OCI-LY1 (cell line): ENCODE results near the gene ROBO1.

Experiments used
- H2AFZ ChIP-seq: fragments of 200-600 bp; sonication (generic), shearing (Covaris generic); 2 replicates; pipeline ENCODE4 v1.6.0; 2014; ENCODE audit warnings: antibody characterized with exemption, mild to moderate bottlenecking, low read length
- H3F3A ChIP-seq: fragments of 200-600 bp; sonication (generic), shearing (Covaris generic); 2 replicates; pipeline ENCODE4 v1.6.0; 2014; ENCODE audit warnings: mild to moderate bottlenecking, antibody characterized with exemption, low read length, moderate library complexity; ENCODE audit not compliant: insufficient read depth
- H3K27ac ChIP-seq: fragments of 200-600 bp; sonication (generic); 2 replicates; pipeline ENCODE4 v1.5.1; 2014; ENCODE audit warnings: low read length, mixed run types, mild to moderate bottlenecking, low read depth; ENCODE audit not compliant: poor library complexity, severe bottlenecking
- H3K27me3 ChIP-seq: fragments of 200-600 bp; sonication (generic); 2 replicates; pipeline ENCODE4 v1.6.0; 2014; ENCODE audit warnings: antibody characterized with exemption, mild to moderate bottlenecking, low read length, moderate library complexity; ENCODE audit not compliant: insufficient read depth
- H3K36me3 ChIP-seq: fragments of 200-600 bp; sonication (generic); 2 replicates; pipeline ENCODE4 v1.6.1; 2014; ENCODE audit warnings: mild to moderate bottlenecking, antibody characterized with exemption, low read length, moderate library complexity, mixed read lengths; ENCODE audit not compliant: insufficient read depth
- H3K4me1 ChIP-seq: fragments of 200-600 bp; sonication (generic); 2 replicates; pipeline ENCODE4 v1.5.1; 2014; ENCODE audit warnings: mild to moderate bottlenecking, low read length, moderate library complexity; ENCODE audit not compliant: insufficient read depth, severe bottlenecking
- H3K4me2 ChIP-seq: fragments of 200-600 bp; sonication (generic), shearing (Covaris generic); 2 replicates; pipeline ENCODE4 v1.6.1; 2014; ENCODE audit warnings: low read length
- H3K4me3 ChIP-seq: fragments of 200-600 bp; sonication (generic); 2 replicates; pipeline ENCODE4 v1.5.1; 2014; ENCODE audit warnings: low read length, low read depth, mild to moderate bottlenecking, mixed read lengths; ENCODE audit not compliant: poor library complexity, severe bottlenecking
- H3K79me2 ChIP-seq: fragments of 200-600 bp; shearing (Covaris generic); 2 replicates; pipeline ENCODE4 v1.6.1; 2016; ENCODE audit warnings: mixed run types, low read length, mixed read lengths; ENCODE audit not compliant: insufficient read depth
- H3K9ac ChIP-seq: fragments of 200-600 bp; sonication (generic), shearing (Covaris generic); 2 replicates; pipeline ENCODE4 v1.6.1; 2014; ENCODE audit warnings: mild to moderate bottlenecking, low read length, mixed read lengths
- H3K9me2 ChIP-seq: fragments of 200-600 bp; sonication (generic), shearing (Covaris generic); 2 replicates; pipeline ENCODE4 v1.6.1; 2014; ENCODE audit warnings: low read depth, mild to moderate bottlenecking, low read length, mixed read lengths
- H3K9me3 ChIP-seq: fragments of 200-600 bp; shearing (Covaris generic); 2 replicates; pipeline ENCODE4 v1.6.1; 2014; ENCODE audit warnings: low read length, mixed read lengths
- H4K20me1 ChIP-seq: fragments of 200-600 bp; sonication (generic), shearing (Covaris generic); 2 replicates; pipeline ENCODE4 v1.6.0; 2016; ENCODE audit warnings: mild to moderate bottlenecking, low read length; ENCODE audit not compliant: insufficient read depth
- EZH2 ChIP-seq: fragments of 200-600 bp; sonication (generic), shearing (Covaris generic); IDR thresholded peaks from 2 replicates; pipeline ENCODE4 v1.8.0; 2017; ENCODE audit warnings: borderline replicate concordance, mixed run types, mild to moderate bottlenecking, antibody characterized with exemption, low read length, moderate library complexity, mixed read lengths
- TF ChIP-seq, protein P1 (sequence below): fragments of 200-600 bp; sonication (generic), shearing (Covaris generic); IDR thresholded peaks from 2 replicates; pipeline ENCODE4 v1.5.1; 2017; ENCODE audit warnings: mild to moderate bottlenecking, antibody characterized with exemption, low read length, moderate library complexity, mixed read lengths

The ROBO1 gene

DNA sequence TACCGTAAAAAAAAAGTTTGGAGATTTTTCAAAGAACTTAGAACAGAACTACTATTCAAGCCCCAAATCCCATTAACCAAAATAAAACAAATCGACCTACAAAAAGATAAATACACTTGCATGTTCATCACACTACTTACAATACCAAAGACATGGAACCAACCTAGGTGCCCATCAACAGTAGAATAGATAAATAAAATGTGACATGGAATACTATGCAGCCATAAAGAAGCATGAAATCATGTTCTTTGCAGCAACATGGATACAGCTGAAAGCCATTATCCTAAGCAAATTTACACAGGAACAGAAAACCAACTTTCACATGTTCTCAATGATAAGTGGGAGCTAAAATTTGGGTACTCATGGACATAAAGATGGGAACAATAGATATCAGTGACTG is 768.7 kb downstream of the ROBO1 start:
- no peak overlapping the region for H3K4me3 ChIP-seq
- H3K9me3 ChIP-seq: no peaks in the 10 kb centered on the region
- no peaks in the 10 kb centered on the region for H3F3A ChIP-seq
- no peak overlapping the region for H3K9ac ChIP-seq
- no peaks in the 10 kb centered on the region for H3K79me2 ChIP-seq
- H3K9me2 ChIP-seq: no peaks in the 10 kb centered on the region
- no peak overlapping the region for H3K4me2 ChIP-seq
- no peaks in the 10 kb centered on the region for H3K36me3 ChIP-seq
- no peak overlapping the region for H2AFZ ChIP-seq
- TF ChIP-seq EZH2: no peak
- TF ChIP-seq, protein P1, sequence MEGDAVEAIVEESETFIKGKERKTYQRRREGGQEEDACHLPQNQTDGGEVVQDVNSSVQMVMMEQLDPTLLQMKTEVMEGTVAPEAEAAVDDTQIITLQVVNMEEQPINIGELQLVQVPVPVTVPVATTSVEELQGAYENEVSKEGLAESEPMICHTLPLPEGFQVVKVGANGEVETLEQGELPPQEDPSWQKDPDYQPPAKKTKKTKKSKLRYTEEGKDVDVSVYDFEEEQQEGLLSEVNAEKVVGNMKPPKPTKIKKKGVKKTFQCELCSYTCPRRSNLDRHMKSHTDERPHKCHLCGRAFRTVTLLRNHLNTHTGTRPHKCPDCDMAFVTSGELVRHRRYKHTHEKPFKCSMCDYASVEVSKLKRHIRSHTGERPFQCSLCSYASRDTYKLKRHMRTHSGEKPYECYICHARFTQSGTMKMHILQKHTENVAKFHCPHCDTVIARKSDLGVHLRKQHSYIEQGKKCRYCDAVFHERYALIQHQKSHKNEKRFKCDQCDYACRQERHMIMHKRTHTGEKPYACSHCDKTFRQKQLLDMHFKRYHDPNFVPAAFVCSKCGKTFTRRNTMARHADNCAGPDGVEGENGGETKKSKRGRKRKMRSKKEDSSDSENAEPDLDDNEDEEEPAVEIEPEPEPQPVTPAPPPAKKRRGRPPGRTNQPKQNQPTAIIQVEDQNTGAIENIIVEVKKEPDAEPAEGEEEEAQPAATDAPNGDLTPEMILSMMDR: no peak
- H3K27me3 ChIP-seq: no peaks in the 10 kb centered on the region
- H3K27ac ChIP-seq: no peak overlapping the region
- no peaks in the 10 kb centered on the region for H4K20me1 ChIP-seq
- no peaks in the 10 kb centered on the region for H3K4me1 ChIP-seq

DNA sequence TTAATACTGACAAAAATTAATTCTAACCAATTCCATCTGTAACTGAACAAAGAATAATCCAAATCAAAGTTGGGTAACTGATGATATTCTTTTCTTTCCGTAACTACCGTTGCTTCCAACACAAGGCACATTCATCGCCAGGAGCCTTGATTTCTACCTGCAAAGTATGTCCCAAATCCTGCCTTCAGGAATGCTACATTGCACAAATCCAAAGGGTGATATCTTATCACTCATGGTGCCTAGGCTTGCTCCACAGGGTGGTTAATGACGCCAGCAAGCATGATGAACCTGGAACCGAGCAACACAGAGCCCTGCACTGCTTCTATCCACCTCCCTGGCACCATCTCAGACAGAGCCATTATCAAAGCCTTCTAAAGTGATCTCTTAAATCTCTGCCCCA is 772.7 kb downstream of the ROBO1 start:
- Histone ChIP-seq H3K4me3 (no peak overlapping the region), H3K9me3 (no peaks in the 10 kb centered on the region), H3K36me3 (no peaks in the 10 kb centered on the region), H3K9ac (no peak overlapping the region), H3K4me2 (no peak overlapping the region), H2AFZ (no peak overlapping the region), H3K27ac (no peak overlapping the region), H3F3A (no peaks in the 10 kb centered on the region), H3K9me2 (no peaks in the 10 kb centered on the region), H3K4me1 (no peaks in the 10 kb centered on the region), H3K27me3 (no peaks in the 10 kb centered on the region), H4K20me1 (no peaks in the 10 kb centered on the region), H3K79me2 (no peaks in the 10 kb centered on the region)
- TF ChIP-seq EZH2: no peak
- TF ChIP-seq, protein P1: no peak

DNA sequence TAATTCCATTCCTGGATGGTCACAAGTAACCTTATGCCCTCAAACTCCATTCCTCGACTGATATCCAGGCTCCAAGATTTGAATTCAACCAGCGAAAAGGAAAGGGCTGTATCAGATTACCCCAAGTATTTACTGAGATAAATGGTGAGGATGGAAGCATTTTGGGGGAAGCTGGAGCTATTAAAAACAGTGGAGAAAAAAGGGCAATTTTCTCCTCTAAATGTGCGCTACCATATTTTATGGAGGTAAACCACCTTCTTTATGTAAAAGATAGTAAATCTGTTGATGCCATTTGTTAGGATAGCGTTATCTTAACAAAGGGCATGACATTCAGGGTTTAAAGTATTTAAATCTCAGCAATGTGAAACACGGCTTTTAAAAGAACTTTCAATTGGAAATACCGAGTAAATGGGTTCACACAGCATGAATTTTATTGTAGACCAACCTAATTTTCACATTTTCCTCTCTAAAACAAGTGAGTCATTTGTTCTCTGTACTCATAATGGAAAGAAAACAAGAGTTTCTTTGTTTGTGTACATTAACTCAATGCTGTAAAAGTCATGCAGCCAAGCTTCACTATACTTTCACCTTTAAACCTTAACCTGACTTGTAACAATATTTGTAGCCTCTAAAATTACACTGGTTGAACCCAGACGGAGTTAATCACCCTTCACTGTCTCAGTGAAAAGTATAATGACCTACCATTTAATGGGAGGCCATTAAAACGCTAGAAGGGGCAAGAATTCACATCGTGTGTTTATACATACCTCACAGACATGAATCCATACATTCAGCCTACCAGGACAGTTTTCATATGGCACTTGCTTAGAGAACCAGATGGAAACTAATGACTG is 773.4 kb downstream of the ROBO1 start:
- Histone ChIP-seq H3K9ac (no peak overlapping the region), H3F3A (no peaks in the 10 kb centered on the region), H3K4me3 (no peak overlapping the region), H3K4me2 (no peak overlapping the region), H3K9me3 (no peaks in the 10 kb centered on the region), H3K27ac (no peak overlapping the region), H3K36me3 (no peaks in the 10 kb centered on the region), H4K20me1 (no peaks in the 10 kb centered on the region), H2AFZ (no peak overlapping the region), H3K9me2 (no peaks in the 10 kb centered on the region), H3K27me3 (no peaks in the 10 kb centered on the region), H3K79me2 (no peaks in the 10 kb centered on the region), H3K4me1 (no peaks in the 10 kb centered on the region)
- TF ChIP-seq EZH2: no peak
- TF ChIP-seq, protein P1: no peak
